ENCODE data around the gene EPHA6. TPM values are rescaled to one million over a fixed set of nuclear protein-coding genes. Genes with fewer than 3 reads are reported as not detected.

The EPHA6 gene
- total and polyA plus RNA-seq, 10 of the 15 experiments (the other 5 are each of a cell fraction or from before 2014, with no cell fraction given), result not detected

DNA sequence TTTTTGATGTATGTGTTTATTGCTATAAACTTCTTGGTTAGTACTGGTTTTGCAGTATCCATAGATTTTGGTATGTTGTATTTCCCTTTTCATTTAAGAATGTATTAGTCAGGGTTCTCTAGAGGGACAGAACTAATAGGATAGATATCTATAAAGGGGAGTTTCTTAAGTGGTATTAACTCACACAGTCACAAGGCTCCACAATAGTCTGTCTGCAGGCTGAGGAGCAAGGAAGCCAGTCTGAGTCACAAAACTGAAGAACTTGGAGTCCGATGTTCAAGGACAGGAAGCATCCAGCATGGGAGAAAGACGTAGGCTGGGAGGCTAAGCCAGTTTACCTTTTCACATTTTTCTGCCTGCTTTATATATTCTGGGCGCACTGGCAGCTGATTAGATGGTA, 958.5 kb downstream of the EPHA6 start:
- in situ Hi-C loops (cut with MboI), result no loop called here
- Histone ChIP-seq H3K9me3 (replicated peaks; ENCODE audit: control insufficient read depth, insufficient read depth, low read length) (no peaks in the 10 kb centered on the region), H3K79me2 (ENCODE audit: control insufficient read depth, insufficient read depth, low read length) (no peaks in the 10 kb centered on the region), H3K4me1 (ENCODE audit: control insufficient read depth, insufficient read depth, low read length) (no peaks in the 10 kb centered on the region), H3K4me3 (no peak overlapping the region), H3K9ac (ENCODE audit: control insufficient read depth, insufficient read depth, low read length) (no peak overlapping the region), H2AFZ (ENCODE audit: control insufficient read depth, low read depth, low read length) (no peak overlapping the region), H3K36me3 (ENCODE audit: control insufficient read depth in 2 of 2, insufficient read depth in 2 of 2, low read length in 1 of 2) (no peaks in the 10 kb centered on the region), H3K4me2 (ENCODE audit: control insufficient read depth, insufficient read depth) (no peak overlapping the region), H4K20me1 (ENCODE audit: control insufficient read depth, insufficient read depth) (no peaks in the 10 kb centered on the region), H3K27ac (ENCODE audit: control insufficient read depth, insufficient read depth) (no peak overlapping the region), H3K27me3 (replicated peaks in 1 of 2; ENCODE audit: control insufficient read depth in 2 of 2, insufficient read depth in 2 of 2, low read length in 1 of 2) (no peaks in the 10 kb centered on the region)
- TF ChIP-seq CHD2 (IDR thresholded peaks at IDR 0.05; ENCODE audit: borderline replicate concordance, low read depth, low read length) (no peak), IRF4 (IDR thresholded peaks at IDR 0.05; ENCODE audit: low read depth, low read length) (no peak), GATAD2B (conservative IDR thresholded peaks at IDR 0.05; ENCODE audit: low read depth) (no peak), RELA (IDR thresholded peaks at IDR 0.05; ENCODE audit: borderline replicate concordance, partially characterized antibody) (no peak), CREB1 (IDR thresholded peaks at IDR 0.05; ENCODE audit: low read depth) (no peak), NRF1 (conservative IDR thresholded peaks at IDR 0.05; ENCODE audit: low read depth, low read length) (no peak)
- TF ChIP-seq, protein P1, sequence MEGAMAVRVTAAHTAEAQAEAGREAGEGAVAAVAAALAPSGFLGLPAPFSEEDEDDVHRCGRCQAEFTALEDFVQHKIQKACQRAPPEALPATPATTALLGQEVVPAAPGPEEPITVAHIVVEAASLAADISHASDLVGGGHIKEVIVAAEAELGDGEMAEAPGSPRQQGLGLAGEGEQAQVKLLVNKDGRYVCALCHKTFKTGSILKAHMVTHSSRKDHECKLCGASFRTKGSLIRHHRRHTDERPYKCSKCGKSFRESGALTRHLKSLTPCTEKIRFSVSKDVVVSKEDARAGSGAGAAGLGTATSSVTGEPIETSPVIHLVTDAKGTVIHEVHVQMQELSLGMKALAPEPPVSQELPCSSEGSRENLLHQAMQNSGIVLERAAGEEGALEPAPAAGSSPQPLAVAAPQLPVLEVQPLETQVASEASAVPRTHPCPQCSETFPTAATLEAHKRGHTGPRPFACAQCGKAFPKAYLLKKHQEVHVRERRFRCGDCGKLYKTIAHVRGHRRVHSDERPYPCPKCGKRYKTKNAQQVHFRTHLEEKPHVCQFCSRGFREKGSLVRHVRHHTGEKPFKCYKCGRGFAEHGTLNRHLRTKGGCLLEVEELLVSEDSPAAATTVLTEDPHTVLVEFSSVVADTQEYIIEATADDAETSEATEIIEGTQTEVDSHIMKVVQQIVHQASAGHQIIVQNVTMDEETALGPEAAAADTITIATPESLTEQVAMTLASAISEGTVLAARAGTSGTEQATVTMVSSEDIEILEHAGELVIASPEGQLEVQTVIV (IDR thresholded peaks at IDR 0.05; ENCODE audit: borderline replicate concordance, partially characterized antibody), result no peak
- ATAC-seq (no peak), FAIRE-seq (no peak), DNase-seq (ENCODE audit: low read depth, low spot score) (no peak)
- intact Hi-C loops (cut with micrococcal nuclease; ENCODE audit: unreplicated experiment), result no loop called here
- no TSS peak for BruUV-seq (replicated peaks)
- SMC1A ChIA-PET (ENCODE audit: uncharacterized antibody, unreplicated experiment), result no interaction called here
- 90% methylated on average over 3 of the region's 3 CpGs for WGBS (ENCODE audit: insufficient coverage, insufficient replicate concordance, low lambda C conversion rate, missing lambda C conversion rate)
- CTCF ChIA-PET, result no interaction called here
- RAD21 ChIA-PET (ENCODE audit: unreplicated experiment), result no interaction called here
- POLR2A ChIA-PET, result no interaction called here

Data from GM12878 (cell line).